HEK293T (cell line): ENCODE measurements around the gene SPATS2L.

Source experiments
- CTCF ChIA-PET: fragments of 350-600 bp; formaldehyde crosslinking; extraction: SDS; loops from one replicate; lab custom pipeline; 2021; ENCODE audit warnings: antibody characterized with exemption, inconsistent platforms; lab: Yijun Ruan, JAX
- POLR2A ChIA-PET: fragments of 350-600 bp; formaldehyde crosslinking; extraction: SDS; loops from one replicate; lab custom pipeline; 2020; ENCODE audit warnings: antibody characterized with exemption, inconsistent platforms; lab: Yijun Ruan, JAX
- DNase-seq: peaks from one replicate; pipeline ENCODE4 v3.0.0; 2012; ENCODE audit warnings: mixed read lengths; ENCODE audit errors: extremely low spot score
- ARNT ChIP-seq: fragments of 450-650 bp; IDR thresholded peaks from 2 replicates; pipeline ENCODE4 v1.6.1; 2017; ENCODE audit warnings: mild to moderate bottlenecking
- BHLHE40 ChIP-seq: fragments of 450-650 bp; IDR thresholded peaks from 2 replicates; pipeline ENCODE4 v1.6.1; 2016; ENCODE audit warnings: mild to moderate bottlenecking, moderate library complexity, borderline replicate concordance
- CTBP1 ChIP-seq: fragments of 450-650 bp; IDR thresholded peaks from 2 replicates; pipeline ENCODE4 v1.6.1; 2016; ENCODE audit warnings: borderline replicate concordance
- ELF4 ChIP-seq: fragments of 450-650 bp; IDR thresholded peaks from 2 replicates; pipeline ENCODE4 v1.6.1; 2017; ENCODE audit warnings: antibody characterized with exemption
- FOXA1 ChIP-seq: fragments of 450-650 bp; IDR thresholded peaks from 2 replicates; pipeline ENCODE4 v1.6.1; 2016; ENCODE audit warnings: mild to moderate bottlenecking
- FOXK2 ChIP-seq: fragments of 450-650 bp; IDR thresholded peaks from 2 replicates; pipeline ENCODE4 v1.6.1; 2016; ENCODE audit warnings: mild to moderate bottlenecking
- FOXM1 ChIP-seq: fragments of 450-650 bp; IDR thresholded peaks from 2 replicates; pipeline ENCODE4 v1.6.1; 2017; ENCODE audit warnings: mild to moderate bottlenecking, borderline replicate concordance
- HDGF ChIP-seq: fragments of 450-650 bp; IDR thresholded peaks from 2 replicates; pipeline ENCODE4 v1.6.1; 2017; ENCODE audit warnings: antibody characterized with exemption, borderline replicate concordance
- L3MBTL2 ChIP-seq: fragments of 450-650 bp; conservative IDR thresholded peaks from 2 replicates; pipeline ENCODE4 v1.6.1; 2016; ENCODE audit warnings: mild to moderate bottlenecking
- LEF1 ChIP-seq: fragments of 450-650 bp; IDR thresholded peaks from 2 replicates; pipeline ENCODE4 v1.6.1; 2017; ENCODE audit warnings: mild to moderate bottlenecking, borderline replicate concordance
- NFRKB ChIP-seq: fragments of 450-650 bp; IDR thresholded peaks from 2 replicates; pipeline ENCODE4 v1.6.1; 2016; ENCODE audit warnings: mild to moderate bottlenecking, moderate library complexity
- PKNOX1 ChIP-seq: fragments of 450-650 bp; IDR thresholded peaks from 2 replicates; pipeline ENCODE4 v1.6.1; 2016
- SP1 ChIP-seq: fragments of 450-650 bp; IDR thresholded peaks from 2 replicates; pipeline ENCODE4 v1.6.1; 2017
- SUZ12 ChIP-seq: fragments of 450-650 bp; IDR thresholded peaks from 2 replicates; pipeline ENCODE4 v1.6.1; 2016; ENCODE audit warnings: mild to moderate bottlenecking
- TARDBP ChIP-seq: fragments of 450-650 bp; IDR thresholded peaks from 2 replicates; pipeline ENCODE4 v1.6.1; 2016
- ZNF384 ChIP-seq: fragments of 450-650 bp; IDR thresholded peaks from 2 replicates; pipeline ENCODE4 v1.6.1; 2016

Gene SPATS2L

GRCh38 chr2:200393191-200393590 lies 86.7 kb downstream of the SPATS2L start:
- TF ChIP-seq LEF1 (no peak), FOXA1 (no peak), ARNT (no peak), HDGF (no peak), ELF4 (no peak), FOXM1 (no peak), PKNOX1 (no peak), TARDBP (no peak), L3MBTL2 (no peak), ZNF384 (no peak), FOXK2 (no peak), BHLHE40 (no peak), SUZ12 (no peak), SP1 (no peak), CTBP1 (no peak), NFRKB (no peak)
- ChIA-PET POLR2A (interaction anchor here (0.6 kb wide), 1 partner anchor 57 kb away, joined by 4 read pairs; no protein-coding TSS in a partner anchor), CTCF (no interaction called here)
- no peak for DNase-seq

DNA sequence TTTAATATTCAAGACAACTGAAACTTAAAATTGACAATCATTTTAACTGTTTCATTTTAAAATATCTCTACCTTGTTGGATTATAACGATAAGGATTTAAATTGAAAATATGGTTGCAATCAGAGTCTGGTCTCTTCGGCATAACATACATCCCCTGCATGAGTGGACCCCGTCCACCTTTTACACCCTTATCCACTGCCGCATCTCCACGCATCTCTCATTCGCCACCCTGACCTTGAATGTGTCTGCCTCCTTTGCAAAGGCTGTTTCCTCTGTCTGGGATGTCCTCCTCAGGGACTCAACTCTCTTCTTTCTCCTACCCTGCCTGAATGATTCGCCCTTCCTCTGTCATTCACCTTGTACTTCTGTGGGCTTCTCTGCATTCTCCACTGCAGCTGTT lies 87.6 kb downstream of the SPATS2L start:
- TF ChIP-seq L3MBTL2 (no peak), TARDBP (no peak), LEF1 (no peak)
- no peak for DNase-seq
- CTCF ChIA-PET, result no interaction called here
- POLR2A ChIA-PET, result no interaction called here

- ChIA-PET CTCF (no interaction called here), POLR2A (no interaction called here)
- TF ChIP-seq PKNOX1 (no peak), FOXK2 (no peak), CTBP1 (no peak)
- no peak for DNase-seq
These were observed 90.3 kb downstream of the SPATS2L start for GRCh38 chr2:200396781-200397242.

- TF ChIP-seq L3MBTL2 (no peak), FOXM1 (no peak), ZNF384 (no peak), HDGF (no peak), TARDBP (no peak), LEF1 (no peak), ARNT (no peak), ELF4 (no peak), FOXA1 (no peak), BHLHE40 (no peak), PKNOX1 (no peak), CTBP1 (no peak), NFRKB (no peak), FOXK2 (no peak)
- CTCF ChIA-PET, result interaction anchor here (0.7 kb wide), 1 partner anchor 81 kb away, joined by 4 read pairs; no protein-coding TSS in a partner anchor
- no peak for DNase-seq
- POLR2A ChIA-PET, result no interaction called here
These were observed 91.3 kb downstream of the SPATS2L start for GRCh38 chr2:200397785-200398184.

GRCh38 chr2:200399046-200399445 lies 92.6 kb downstream of the SPATS2L start:
- CTCF ChIA-PET, result no interaction called here
- POLR2A ChIA-PET, result no interaction called here
- no peak for TF ChIP-seq SP1
- no peak for TF ChIP-seq BHLHE40
- TF ChIP-seq ZNF384, result no peak
- TF ChIP-seq LEF1, result no peak
- no peak for TF ChIP-seq NFRKB
- no peak for TF ChIP-seq CTBP1
- TF ChIP-seq ELF4, result no peak
- no peak for TF ChIP-seq SUZ12
- DNase-seq, result no peak

DNA sequence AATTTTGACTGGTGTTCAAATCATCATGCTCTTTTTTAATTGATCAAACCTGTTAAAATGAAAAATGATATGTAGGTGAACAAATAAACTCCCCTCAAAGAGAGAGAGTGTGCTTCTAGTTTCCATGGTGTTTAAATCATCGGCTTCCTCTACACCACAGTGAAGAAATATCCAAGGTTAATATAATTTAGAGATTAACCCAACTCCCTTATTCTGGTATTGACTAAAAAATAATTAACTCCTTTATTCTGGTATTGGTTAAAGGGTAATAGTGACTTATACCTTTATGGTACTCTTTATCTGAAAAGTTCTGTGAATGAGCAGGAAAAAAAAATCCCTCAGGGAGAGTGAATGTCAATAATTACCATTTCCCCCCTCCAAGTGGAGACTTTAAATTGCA lies 93.1 kb downstream of the SPATS2L start:
- no peak for DNase-seq
- TF ChIP-seq ARNT (no peak), BHLHE40 (no peak), FOXK2 (no peak), CTBP1 (no peak), SP1 (no peak), TARDBP (no peak), L3MBTL2 (no peak), LEF1 (no peak), SUZ12 (no peak), FOXA1 (no peak), PKNOX1 (no peak), NFRKB (no peak)
- CTCF ChIA-PET, result no interaction called here
- POLR2A ChIA-PET, result no interaction called here

DNA sequence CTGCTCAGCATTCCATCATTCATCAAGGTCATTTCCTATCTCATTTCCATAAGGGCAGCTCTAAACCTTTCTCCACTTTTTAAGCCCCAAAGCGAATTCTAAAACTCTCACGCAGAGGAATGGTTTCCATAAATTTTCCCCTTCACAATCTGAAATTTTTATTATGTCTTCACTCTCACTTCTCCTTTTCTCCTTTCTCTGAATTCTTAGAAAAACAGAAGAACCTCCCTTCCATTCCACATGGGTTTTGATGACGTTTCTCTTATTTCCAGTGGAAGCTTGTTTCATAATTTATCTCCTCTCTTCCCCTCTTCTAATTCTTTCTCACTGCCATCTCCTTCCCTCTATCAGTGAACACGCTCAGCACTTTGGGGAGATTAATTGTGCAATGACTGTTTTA lies 97.3 kb downstream of the SPATS2L start:
- CTCF ChIA-PET, result no interaction called here
- TF ChIP-seq SP1 (no peak), PKNOX1 (no peak), FOXK2 (no peak), ARNT (no peak), ZNF384 (no peak), FOXM1 (no peak), ELF4 (no peak), BHLHE40 (no peak), SUZ12 (no peak), LEF1 (no peak), FOXA1 (no peak), CTBP1 (no peak)
- POLR2A ChIA-PET, result no interaction called here
- DNase-seq, result no peak
